ENCODE results near the gene APLP1.

DNA sequence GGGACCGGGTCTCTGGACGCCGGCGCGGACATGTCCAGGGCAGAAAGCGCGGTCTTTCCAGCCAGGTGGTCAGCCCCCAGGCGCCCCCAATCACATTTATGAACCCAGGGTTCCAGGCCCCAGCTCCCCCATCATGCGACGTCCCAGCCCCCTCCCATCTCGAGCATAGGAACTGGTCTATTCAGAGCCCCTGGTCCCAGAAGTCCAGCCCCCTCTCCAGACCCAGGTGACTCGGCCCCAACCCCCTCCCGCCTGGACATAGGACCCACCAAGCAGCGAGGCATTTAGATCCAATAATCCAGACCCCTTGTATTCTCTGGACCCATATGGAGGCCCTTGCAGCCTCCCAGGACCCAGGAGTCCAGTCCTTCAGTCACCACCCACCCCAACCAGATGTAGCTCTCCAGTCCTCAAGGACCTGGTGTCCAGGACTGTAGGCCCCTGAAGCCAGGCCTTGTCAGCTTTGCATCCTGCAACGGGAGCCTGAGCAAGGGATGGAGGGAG, 501 bp downstream of the APLP1 start:
- TF ChIP-seq CTCF (optimal IDR thresholded peaks at IDR 0.05 in 1 of 3, IDR thresholded peaks at IDR 0.05 in 1 of 3, conservative IDR thresholded peaks at IDR 0.05 in 1 of 3; ENCODE audit: extremely low read depth in 1 of 3, insufficient read depth in 2 of 3, low read length in 3 of 3) (no peak), EZH2 (IDR thresholded peaks at IDR 0.05; ENCODE audit: low read length) (no peak)

All from keratinocyte (primary cell).